Endothelial cell of umbilical vein (primary cell): ENCODE results near the gene NAALADL1. TPM values are rescaled to one million over a fixed set of nuclear protein-coding genes. Genes with fewer than 3 reads are reported as not detected.

Experiments used
- BruUV-seq: library from RNA; stranded (reverse); fragments of 400-500 nt; replicated peaks from 2 replicates; lab custom pipeline; 2021; lab: Mats Ljungman, UMichigan
- CTCF ChIA-PET: fragments of 300-600, 350-600 bp; sonication (Branson Sonifier 250); formaldehyde crosslinking; loops from one replicate; lab custom pipeline; 2021; ENCODE audit warnings: antibody characterized with exemption, inconsistent platforms; lab: Charles Lee
- POLR2A ChIA-PET: fragments of 300-600, 350-600 bp; sonication (Branson Sonifier 250); formaldehyde crosslinking; loops from one replicate; lab custom pipeline; 2021; ENCODE audit warnings: antibody characterized with exemption, inconsistent platforms; lab: Charles Lee
- DNase-seq: peaks from one replicate; pipeline ENCODE4 v3.0.0-alpha.2; 2011; ENCODE audit warnings: low read depth, low spot score
- FAIRE-seq: peaks from 2 replicates; lab custom pipeline; 2011; peaks lifted over from hg19 to GRCh38; lab: Jason Lieb, UNC
- H2AFZ ChIP-seq: 2 replicates; pipeline ENCODE4 v1.6.0; 2012; ENCODE audit warnings: low read depth, low read length, control low read depth, inconsistent platforms
- H3K27ac ChIP-seq: 2 replicates; pipeline ENCODE4 v1.5.1; 2011; ENCODE audit warnings: low read depth, mild to moderate bottlenecking, control low read depth, low read length, moderate library complexity; ENCODE audit not compliant: insufficient read depth
- H3K27me3 ChIP-seq, 2 experiments: 2 replicates each; pipeline versions ENCODE4 v1.6.0 to v1.6.1; 2011; ENCODE audit warnings: low read length in 2 of 2, mixed read lengths in 1 of 2; ENCODE audit not compliant: control insufficient read depth in 2 of 2, insufficient read depth in 2 of 2
- H3K36me3 ChIP-seq, 2 experiments: 2 replicates in 1 of 2; 3 replicates in 1 of 2; pipeline ENCODE4 v1.5.1; 2011; ENCODE audit warnings: low read length in 2 of 2, mild to moderate bottlenecking in 1 of 2, moderate library complexity in 1 of 2; ENCODE audit not compliant: control insufficient read depth in 2 of 2, insufficient read depth in 2 of 2; ENCODE audit errors: extremely low read depth in 1 of 2
- H3K4me1 ChIP-seq: 3 replicates; pipeline ENCODE4 v1.5.1; 2011; ENCODE audit warnings: mild to moderate bottlenecking, low read length; ENCODE audit not compliant: control insufficient read depth, insufficient read depth; ENCODE audit errors: extremely low read depth
- H3K4me2 ChIP-seq: 2 replicates; pipeline ENCODE4 v1.6.1; 2011; ENCODE audit warnings: low read length, control low read depth, mixed read lengths; ENCODE audit not compliant: insufficient read depth
- H3K4me3 ChIP-seq, 3 experiments: fragments of 200-600 bp in 1 of 3; sonication (generic), shearing (Covaris generic) in 1 of 3; replicated peaks in 1 of 3; 2 replicates each; pipeline ENCODE4 v1.5.1; 2011 to 2016; ENCODE audit warnings: control low read depth in 3 of 3, low read length in 3 of 3, mild to moderate bottlenecking in 2 of 3, inconsistent platforms in 1 of 3, low read depth in 1 of 3, moderate library complexity in 1 of 3; ENCODE audit not compliant: insufficient read depth in 1 of 3
- H3K79me2 ChIP-seq: 2 replicates; pipeline ENCODE4 v1.6.0; 2012; ENCODE audit warnings: low read length, inconsistent platforms; ENCODE audit not compliant: control insufficient read depth, insufficient read depth
- H3K9ac ChIP-seq: replicated peaks from 2 replicates; pipeline ENCODE3; 2011; ENCODE audit warnings: low read length, control low read depth; ENCODE audit not compliant: insufficient read depth; ENCODE audit errors: extremely low read depth
- H3K9me1 ChIP-seq: replicated peaks from 3 replicates; pipeline ENCODE4 v1.6.0; 2011; ENCODE audit warnings: mild to moderate bottlenecking, low read length; ENCODE audit not compliant: control insufficient read depth, insufficient read depth; ENCODE audit errors: extremely low read depth
- H3K9me3 ChIP-seq: replicated peaks from 2 replicates; pipeline ENCODE4 v1.5.1; 2012; ENCODE audit warnings: low read length, inconsistent platforms; ENCODE audit not compliant: control insufficient read depth, insufficient read depth
- H4K20me1 ChIP-seq: replicated peaks from 2 replicates; pipeline ENCODE3; 2011; ENCODE audit warnings: mild to moderate bottlenecking, low read length; ENCODE audit not compliant: control insufficient read depth, insufficient read depth; ENCODE audit errors: extremely low read depth
- CTCF ChIP-seq, 2 donors: IDR thresholded peaks; 1 replicate in 1 of 2; 2 replicates in 1 of 2; pipeline ENCODE4 v1.5.1; 2011; ENCODE audit warnings: low read length in 2 of 2, mild to moderate bottlenecking in 2 of 2, moderate library complexity in 2 of 2, control low read depth in 1 of 2, inconsistent platforms in 1 of 2, low read depth in 1 of 2; ENCODE audit not compliant: insufficient read depth in 1 of 2; ENCODE audit errors: extremely low read depth in 1 of 2
- EZH2 ChIP-seq: IDR thresholded peaks from 2 replicates; pipeline ENCODE4 v1.6.1; 2012; ENCODE audit warnings: borderline replicate concordance, low read depth, mild to moderate bottlenecking, moderate library complexity, low read length, inconsistent platforms; ENCODE audit not compliant: severe bottlenecking
- FOS ChIP-seq: IDR thresholded peaks from 2 replicates; pipeline ENCODE4 v1.6.1; 2011; ENCODE audit warnings: mild to moderate bottlenecking, low read length, moderate library complexity, borderline replicate concordance; ENCODE audit not compliant: insufficient read depth
- GATA2 ChIP-seq: IDR thresholded peaks from 2 replicates; pipeline ENCODE4 v1.7.0; 2011; ENCODE audit warnings: low read depth, mild to moderate bottlenecking, moderate library complexity, mixed read lengths, low read length; ENCODE audit not compliant: insufficient read length, insufficient read depth
- JUN ChIP-seq: IDR thresholded peaks from 2 replicates; pipeline ENCODE4 v1.6.1; 2011; ENCODE audit warnings: borderline replicate concordance, low read depth; ENCODE audit not compliant: insufficient read length, insufficient read depth
- MAX ChIP-seq: IDR thresholded peaks from 2 replicates; pipeline ENCODE4 v1.6.1; 2011; ENCODE audit not compliant: insufficient read depth, insufficient read length
- MYC ChIP-seq: IDR thresholded peaks from one replicate; pipeline ENCODE4 v1.6.1; 2011; ENCODE audit warnings: mild to moderate bottlenecking, low read depth, low read length
- POLR2A ChIP-seq: IDR thresholded peaks from 2 replicates; pipeline ENCODE4 v1.6.1; 2012; ENCODE audit warnings: low read depth, mild to moderate bottlenecking, control low read depth, low read length
- POLR2AphosphoS5 ChIP-seq: IDR thresholded peaks from 2 replicates; pipeline ENCODE4 v1.6.1; 2012; ENCODE audit warnings: low read depth, mild to moderate bottlenecking, control low read depth, low read length, moderate library complexity; ENCODE audit not compliant: insufficient read depth
- dilution Hi-C: fragments of 300-500 bp; cut with MboI; formaldehyde crosslinking; loops from one replicate; pipeline ENCODE4 v1.15.0; 2019; ENCODE audit warnings: low sequenced_read_pairs; ENCODE audit not compliant: extremely low pct_ligation_motif_present
- intact Hi-C: fragments of 100-400 bp; cut with micrococcal nuclease; formaldehyde crosslinking; loops from one replicate; pipeline ENCODE4 v1.10.0; 2022
- polyA plus RNA-seq, 4 experiments: library from polyadenylated mRNA; depleted of rRNA in 3 of 4; stranded (reverse) in 3 of 4; unstranded in 1 of 4; fragments of >200 nt; gene quantifications; 2 replicates each; pipeline versions ENCODE4 v1.2.1 to v1.2.3, GENCODE V29; 2011 to 2012; ENCODE audit warnings: missing spikeins in 1 of 4
- total RNA-seq: library from RNA; stranded (reverse); gene quantifications from 2 replicates; pipeline ENCODE4 v1.2.3, GENCODE V29; 2021

NAALADL1 gene
- total and polyA plus RNA-seq, 2 donors (not counting 3 experiments of a cell fraction or from before 2014, with no cell fraction given), result 6.8 to 13.9 TPM

- POLR2A ChIA-PET, result no interaction called here
- H3K9ac ChIP-seq, result no peak overlapping the region
These were observed 22.8 kb downstream of the NAALADL1 start for GRCh38 chr11:65035579-65035978.

More at GRCh38 chr11:65035579-65035978, 22.8 kb downstream of the NAALADL1 start:
- DNase-seq (no peak), FAIRE-seq (no peak)
- Histone ChIP-seq H3K4me3 (no peak overlapping the region), H2AFZ (no peak overlapping the region), H3K9me3 (no peaks in the 10 kb centered on the region), H3K27ac (no peak overlapping the region), H3K4me2 (no peak overlapping the region), H3K4me1 (peaks cover 2% of the 10 kb centered on the region), H3K27me3 (no peaks in the 10 kb centered on the region), H3K9me1 (no peaks in the 10 kb centered on the region), H3K79me2 (no peaks in the 10 kb centered on the region), H4K20me1 (no peaks in the 10 kb centered on the region), H3K36me3 (peaks cover 4 to 19% of the 10 kb centered on the region in 2 experiments)
- CTCF ChIA-PET, result interaction anchor here (1.0 kb wide), 1 partner anchor 22 kb away, joined by 3 read pairs; the partner anchor contains the start of gene ARL2
- no peak for TF ChIP-seq POLR2AphosphoS5
- TF ChIP-seq GATA2, result no peak
- TF ChIP-seq MAX, result no peak
- no peak for TF ChIP-seq CTCF (IDR thresholded peaks at IDR 0.05; ENCODE audit: extremely low read depth in 1 of 2, insufficient read depth in 1 of 2, low read depth in 1 of 2, low read length in 2 of 2)
- no peak for TF ChIP-seq EZH2
- no peak for TF ChIP-seq MYC
- no peak for TF ChIP-seq FOS
- TF ChIP-seq POLR2A, result no peak
- TF ChIP-seq JUN, result no peak
- intact Hi-C loops, result no loop called here
- no TSS peak for BruUV-seq
- dilution Hi-C loops, result no loop called here
